NCI-H146 (cell line): ENCODE data around the gene ZFYVE26.
A peak's percentile ranks its signal among the peaks of the same experiment; 100 is the strongest.

ENCODE experiments used
- DNase-seq: peaks from one replicate; lab custom pipeline; 2025; lab: John Stamatoyannopoulos, UW

The ZFYVE26 gene

GRCh38 chr14:67815573-67816225 is 691 bp downstream of the ZFYVE26 start:
- peak; percentile 17 for DNase-seq

GRCh38 chr14:67814821-67815220 is 1.6 kb downstream of the ZFYVE26 start:
- no peak for DNase-seq

GRCh38 chr14:67806246-67806645 is 10.1 kb downstream of the ZFYVE26 start:
- DNase-seq: no peak

- DNase-seq: no peak
Observed at GRCh38 chr14:67800743-67801142, 15.6 kb downstream of the ZFYVE26 start.

- DNase-seq: no peak
Observed at GRCh38 chr14:67798731-67799130, 17.7 kb downstream of the ZFYVE26 start.

GRCh38 chr14:67787673-67788072 is 28.7 kb downstream of the ZFYVE26 start:
- no peak for DNase-seq

GRCh38 chr14:67785270-67786109 is 30.9 kb downstream of the ZFYVE26 start:
- DNase-seq: no peak

GRCh38 chr14:67784244-67784823 is 32.1 kb downstream of the ZFYVE26 start:
- DNase-seq: no peak

GRCh38 chr14:67782090-67782489 is 34.3 kb downstream of the ZFYVE26 start:
- no peak for DNase-seq

- DNase-seq: no peak
Observed at GRCh38 chr14:67778792-67779191, 37.6 kb downstream of the ZFYVE26 start.

- DNase-seq: no peak
Observed at GRCh38 chr14:67776653-67777322, 39.6 kb downstream of the ZFYVE26 start.

GRCh38 chr14:67773844-67774377 is 42.5 kb downstream of the ZFYVE26 start:
- DNase-seq: no peak

GRCh38 chr14:67768219-67768618 is 48.2 kb downstream of the ZFYVE26 start:
- DNase-seq: no peak

GRCh38 chr14:67766035-67766680 is 50.2 kb downstream of the ZFYVE26 start:
- no peak for DNase-seq

- no peak for DNase-seq
Observed at GRCh38 chr14:67765192-67765834, 51.1 kb downstream of the ZFYVE26 start.

GRCh38 chr14:67764496-67764895 is 51.9 kb downstream of the ZFYVE26 start:
- no peak for DNase-seq

- no peak for DNase-seq
Observed at GRCh38 chr14:67763158-67763822, 53.1 kb downstream of the ZFYVE26 start.

GRCh38 chr14:67762051-67762450 is 54.3 kb downstream of the ZFYVE26 start:
- no peak for DNase-seq

- DNase-seq: no peak
Observed at GRCh38 chr14:67759916-67760315, 56.5 kb downstream of the ZFYVE26 start.

GRCh38 chr14:67757175-67757574 is 59.2 kb downstream of the ZFYVE26 start:
- no peak for DNase-seq

- no peak for DNase-seq
Observed at GRCh38 chr14:67756496-67756895, 59.9 kb downstream of the ZFYVE26 start.
